H9 (cell line): Measurements from ENCODE around the gene BTNL3. TPM values are rescaled to one million over a fixed set of nuclear protein-coding genes. Genes with fewer than 3 reads are reported as not detected.

Experiments used
- DNase-seq: peaks from one replicate; pipeline ENCODE4 v3.0.0-alpha.2; 2017
- H2AFZ ChIP-seq: one replicate; pipeline ENCODE4 v1.6.1; 2013; ENCODE audit warnings: mild to moderate bottlenecking, low read length, control low read depth, moderate library complexity
- H2AK5ac ChIP-seq: 2 replicates; pipeline ENCODE4 v1.6.1; 2013; ENCODE audit warnings: low read length, control low read depth, mixed read lengths; ENCODE audit not compliant: insufficient read length
- H2BK120ac ChIP-seq: one replicate; pipeline ENCODE4 v1.6.1; 2013; ENCODE audit warnings: low read depth, mild to moderate bottlenecking, low read length, control low read depth, inconsistent platforms; ENCODE audit not compliant: poor library complexity, severe bottlenecking
- H2BK12ac ChIP-seq: 2 replicates; pipeline ENCODE4 v1.6.1; 2013; ENCODE audit warnings: low read length, control low read depth, mixed read lengths, low read depth; ENCODE audit not compliant: insufficient read length
- H2BK15ac ChIP-seq: 2 replicates; pipeline ENCODE4 v1.6.1; 2013; ENCODE audit warnings: low read depth, low read length, control low read depth
- H2BK20ac ChIP-seq: one replicate; pipeline ENCODE4 v1.6.1; 2013; ENCODE audit warnings: low read depth, mild to moderate bottlenecking, low read length, control low read depth, inconsistent platforms; ENCODE audit not compliant: poor library complexity, severe bottlenecking
- H2BK5ac ChIP-seq: 2 replicates; pipeline ENCODE4 v1.6.1; 2013; ENCODE audit warnings: low read length, control low read depth, mixed read lengths; ENCODE audit not compliant: insufficient read length
- H3K14ac ChIP-seq: 2 replicates; pipeline ENCODE4 v1.6.1; 2013; ENCODE audit warnings: low read length, control low read depth; ENCODE audit not compliant: insufficient read depth
- H3K18ac ChIP-seq: 2 replicates; pipeline ENCODE4 v1.6.1; 2013; ENCODE audit warnings: low read depth, mild to moderate bottlenecking, mixed read lengths, low read length, control low read depth; ENCODE audit not compliant: insufficient read length
- H3K23ac ChIP-seq: 2 replicates; pipeline ENCODE4 v1.6.1; 2013; ENCODE audit warnings: low read length, control low read depth, mixed read lengths, low read depth; ENCODE audit not compliant: insufficient read length
- H3K23me2 ChIP-seq: 2 replicates; pipeline ENCODE4 v1.6.1; 2013; ENCODE audit warnings: low read depth, mild to moderate bottlenecking, mixed read lengths, low read length, control low read depth; ENCODE audit not compliant: insufficient read length, poor library complexity, severe bottlenecking
- H3K27ac ChIP-seq: 2 replicates; pipeline ENCODE4 v1.5.1; 2013; ENCODE audit warnings: low read length, control low read depth, mixed read lengths, low read depth; ENCODE audit not compliant: insufficient read length
- H3K27me3 ChIP-seq: 2 replicates; pipeline ENCODE4 v1.6.1; 2013; ENCODE audit warnings: low read length, control low read depth, inconsistent platforms; ENCODE audit not compliant: insufficient read depth
- H3K4ac ChIP-seq: 2 replicates; pipeline ENCODE4 v1.6.1; 2013; ENCODE audit warnings: low read depth, mild to moderate bottlenecking, control low read depth, inconsistent platforms, low read length, moderate library complexity
- H3K4me1 ChIP-seq: 2 replicates; pipeline ENCODE4 v1.6.1; 2013; ENCODE audit warnings: low read length, control low read depth, inconsistent platforms; ENCODE audit not compliant: insufficient read depth
- H3K4me2 ChIP-seq: 2 replicates; pipeline ENCODE4 v1.6.1; 2013; ENCODE audit warnings: low read length, control low read depth, mixed read lengths; ENCODE audit not compliant: insufficient read length, insufficient read depth
- H3K56ac ChIP-seq: 2 replicates; pipeline ENCODE4 v1.6.1; 2013; ENCODE audit warnings: low read depth, mild to moderate bottlenecking, mixed read lengths, low read length, control low read depth; ENCODE audit not compliant: insufficient read length
- H3K79me1 ChIP-seq: 2 replicates; pipeline ENCODE4 v1.6.1; 2013; ENCODE audit warnings: low read depth, mild to moderate bottlenecking, moderate library complexity, low read length, control low read depth, inconsistent platforms; ENCODE audit not compliant: insufficient read depth, poor library complexity, severe bottlenecking
- H3K79me2 ChIP-seq: 2 replicates; pipeline ENCODE4 v1.6.1; 2013; ENCODE audit warnings: low read length, control low read depth, inconsistent platforms; ENCODE audit not compliant: insufficient read depth
- H3K9ac ChIP-seq: 2 replicates; pipeline ENCODE4 v1.6.1; 2013; ENCODE audit warnings: low read length, control low read depth, mixed read lengths; ENCODE audit not compliant: insufficient read length; ENCODE audit errors: extremely low read depth
- H3K9me3 ChIP-seq: one replicate; pipeline ENCODE4 v1.6.1; 2013; ENCODE audit warnings: low read depth, low read length, inconsistent platforms; ENCODE audit not compliant: control insufficient read depth
- H3T11ph ChIP-seq: one replicate; pipeline ENCODE4 v1.6.1; 2013; ENCODE audit warnings: mild to moderate bottlenecking, low read length, control low read depth, inconsistent platforms
- H4K20me1 ChIP-seq: one replicate; pipeline ENCODE4 v1.6.1; 2013; ENCODE audit not compliant: control insufficient read depth, insufficient read length, insufficient read depth
- H4K5ac ChIP-seq: 2 replicates; pipeline ENCODE4 v1.6.1; 2013; ENCODE audit warnings: low read depth, mild to moderate bottlenecking, mixed read lengths, low read length, control low read depth; ENCODE audit not compliant: insufficient read length
- H4K8ac ChIP-seq: replicated peaks from 2 replicates; pipeline ENCODE4 v1.6.1; 2013; ENCODE audit warnings: low read length, control low read depth, mixed read lengths, low read depth; ENCODE audit not compliant: insufficient read length
- H4K91ac ChIP-seq: 2 replicates; pipeline ENCODE4 v1.6.1; 2013; ENCODE audit warnings: low read depth, mild to moderate bottlenecking, moderate library complexity, mixed read lengths, low read length, control low read depth; ENCODE audit not compliant: insufficient read length
- H3K27ac Mint-ChIP-seq, 3 experiments: 2 replicates in 2 of 3; 3 replicates in 1 of 3; pipeline ENCODE4 v1.8.0; 2020 to 2021; ENCODE audit warnings: mixed read lengths in 3 of 3, mild to moderate bottlenecking in 1 of 3, moderate library complexity in 1 of 3
- H3K27me3 Mint-ChIP-seq: 2 replicates; pipeline ENCODE4 v1.8.0; 2021; ENCODE audit warnings: low read depth, mild to moderate bottlenecking, moderate library complexity, mixed read lengths
- H3K36me3 Mint-ChIP-seq, 3 experiments: 2 replicates in 2 of 3; 3 replicates in 1 of 3; pipeline ENCODE4 v1.8.0; 2020 to 2021; ENCODE audit warnings: low read depth in 3 of 3, mixed read lengths in 3 of 3; ENCODE audit not compliant: insufficient read depth in 1 of 3
- H3K4me1 Mint-ChIP-seq, 2 experiments: 2 replicates each; pipeline ENCODE4 v1.8.0; 2020; ENCODE audit warnings: mixed read lengths in 2 of 2
- H3K4me3 Mint-ChIP-seq, 2 experiments: 2 replicates in 1 of 2; 3 replicates in 1 of 2; pipeline ENCODE4 v1.8.0; 2020 to 2021; ENCODE audit warnings: mild to moderate bottlenecking in 2 of 2, mixed read lengths in 2 of 2, moderate library complexity in 1 of 2
- H3K9me3 Mint-ChIP-seq, 2 experiments: 2 replicates in 1 of 2; 3 replicates in 1 of 2; pipeline ENCODE4 v1.8.0; 2020; ENCODE audit warnings: mild to moderate bottlenecking in 2 of 2, mixed read lengths in 2 of 2, moderate library complexity in 1 of 2
- WGBS: extraction: QIAGEN DNeasy Blood & Tissue Kit; methylation state at CpG from one replicate; pipeline ENCODE4 v1.1.7; 2013; ENCODE audit warnings: missing lambda C conversion rate, low lambda C conversion rate, mixed read lengths; ENCODE audit not compliant: insufficient read length; ENCODE audit errors: extremely low coverage; 5-methylcytosine and 5-hydroxymethylcytosine counted together
- total RNA-seq: library from RNA; stranded (reverse); gene quantifications from 2 replicates; pipeline ENCODE4 v1.2.1, GENCODE V29; 2021
- TF ChIP-seq, protein P1 (sequence below): fragments of 200-600 bp; sonication (generic); conservative IDR thresholded peaks from 3 replicates; pipeline ENCODE4 v1.8.0; 2021; ENCODE audit warnings: antibody characterized with exemption, mild to moderate bottlenecking

BTNL3 gene
- total RNA-seq, 1 experiment from 2014 or later, result not detected

DNA sequence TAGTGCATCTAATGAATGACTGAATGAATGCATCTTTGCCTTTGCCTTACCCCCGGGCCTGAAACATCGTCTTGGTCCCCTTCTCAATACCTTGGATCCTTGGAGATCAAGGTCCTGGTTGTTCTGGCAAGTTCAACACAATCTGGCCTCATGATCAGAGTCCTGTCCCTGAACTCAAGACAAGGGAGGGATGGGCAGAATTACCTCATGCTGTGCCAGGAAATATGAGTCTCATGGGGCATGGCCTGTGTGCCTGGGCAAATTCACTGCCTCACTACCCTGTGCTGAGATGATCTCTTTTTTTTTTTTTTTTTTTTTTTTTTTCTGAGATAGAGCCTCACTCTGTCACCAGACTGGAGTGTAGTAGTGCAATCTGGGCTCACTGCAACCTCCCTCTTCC is 630 bp upstream of the BTNL3 start:
- H3K79me2 ChIP-seq, result no peaks in the 10 kb centered on the region
- H2BK15ac ChIP-seq, result no peak overlapping the region
- no peak overlapping the region for H3K56ac ChIP-seq
- no peak overlapping the region for H4K91ac ChIP-seq
- no peak overlapping the region for H2BK5ac ChIP-seq
- peaks cover 0 to 2% of the 10 kb centered on the region in 2 experiments; a peak in 2 of 4 replicates for H3K4me1 Mint-ChIP-seq
- H4K5ac ChIP-seq, result no peak overlapping the region
- TF ChIP-seq, protein P1, sequence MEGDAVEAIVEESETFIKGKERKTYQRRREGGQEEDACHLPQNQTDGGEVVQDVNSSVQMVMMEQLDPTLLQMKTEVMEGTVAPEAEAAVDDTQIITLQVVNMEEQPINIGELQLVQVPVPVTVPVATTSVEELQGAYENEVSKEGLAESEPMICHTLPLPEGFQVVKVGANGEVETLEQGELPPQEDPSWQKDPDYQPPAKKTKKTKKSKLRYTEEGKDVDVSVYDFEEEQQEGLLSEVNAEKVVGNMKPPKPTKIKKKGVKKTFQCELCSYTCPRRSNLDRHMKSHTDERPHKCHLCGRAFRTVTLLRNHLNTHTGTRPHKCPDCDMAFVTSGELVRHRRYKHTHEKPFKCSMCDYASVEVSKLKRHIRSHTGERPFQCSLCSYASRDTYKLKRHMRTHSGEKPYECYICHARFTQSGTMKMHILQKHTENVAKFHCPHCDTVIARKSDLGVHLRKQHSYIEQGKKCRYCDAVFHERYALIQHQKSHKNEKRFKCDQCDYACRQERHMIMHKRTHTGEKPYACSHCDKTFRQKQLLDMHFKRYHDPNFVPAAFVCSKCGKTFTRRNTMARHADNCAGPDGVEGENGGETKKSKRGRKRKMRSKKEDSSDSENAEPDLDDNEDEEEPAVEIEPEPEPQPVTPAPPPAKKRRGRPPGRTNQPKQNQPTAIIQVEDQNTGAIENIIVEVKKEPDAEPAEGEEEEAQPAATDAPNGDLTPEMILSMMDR, result no peak
- no peak overlapping the region for H3T11ph ChIP-seq
- no peaks in the 10 kb centered on the region for H3K36me3 Mint-ChIP-seq
- H4K8ac ChIP-seq, result no peak overlapping the region
- no peak for DNase-seq
- no peaks in the 10 kb centered on the region; the same call in 1 of the 2 replicates for H3K27me3 Mint-ChIP-seq
- H3K9me3 ChIP-seq, result no peaks in the 10 kb centered on the region
- no peaks in the 10 kb centered on the region for H3K4me1 ChIP-seq
- no peak overlapping the region for H2BK20ac ChIP-seq
- H3K23ac ChIP-seq, result no peak overlapping the region
- no peaks in the 10 kb centered on the region for H3K79me1 ChIP-seq
- no peak overlapping the region for H3K4me3 Mint-ChIP-seq
- no peak overlapping the region for H2AFZ ChIP-seq
- H2BK120ac ChIP-seq, result no peak overlapping the region
- no CpG with 5 or more reads among the region's 2 CpGs for WGBS
- H2AK5ac ChIP-seq, result no peak overlapping the region
- H3K4me2 ChIP-seq, result no peak overlapping the region
- H2BK12ac ChIP-seq, result no peak overlapping the region
- H3K27ac ChIP-seq, result no peak overlapping the region
- H3K14ac ChIP-seq, result no peak overlapping the region
- H3K23me2 ChIP-seq, result no peaks in the 10 kb centered on the region
- H3K27me3 ChIP-seq, result no peaks in the 10 kb centered on the region
- H3K4ac ChIP-seq, result no peak overlapping the region
- no peak overlapping the region for H3K27ac Mint-ChIP-seq
- no peak overlapping the region for H3K9ac ChIP-seq
- peaks cover 0 to 2% of the 10 kb centered on the region in 2 experiments; a peak in 1 of 5 replicates for H3K9me3 Mint-ChIP-seq
- no peak overlapping the region for H3K18ac ChIP-seq
- H4K20me1 ChIP-seq, result no peaks in the 10 kb centered on the region
